K562 (cell line): Measurements from ENCODE around the gene SNX9. TPM values are rescaled to one million over a fixed set of nuclear protein-coding genes. Genes with fewer than 3 reads are reported as not detected.

Source experiments
- ATAC-seq: fragments of 200-7000 bp; cut with Tn5 transposase; 3 replicates; pipeline ENCODE4 v1.9.1; 2020; ENCODE audit warnings: moderate library complexity
- BruUV-seq: library from RNA; stranded (reverse); fragments of 400-500 nt; replicated peaks from 2 replicates; lab custom pipeline; 2021; lab: Mats Ljungman, UMichigan
- CTCF ChIA-PET: fragments of 300-600 bp; formaldehyde crosslinking; extraction: SDS; loops from one replicate; lab custom pipeline; 2021; ENCODE audit warnings: low intra/inter-chr PET ratio; lab: Yijun Ruan, JAX
- POLR2A ChIA-PET: fragments of 300-600, 350-650 bp; sonication (Branson Sonifier 250); formaldehyde crosslinking; extraction: SDS; loops from one replicate; lab custom pipeline; 2021; ENCODE audit warnings: antibody characterized with exemption, inconsistent platforms; lab: Yijun Ruan, JAX
- DNase-seq, 4 experiments: peaks; one replicate each; pipeline versions ENCODE4 v3.0.0 to v3.0.0-alpha.2; 2011 to 2018; ENCODE audit warnings: low spot score in 3 of 4, mixed read lengths in 3 of 4; ENCODE audit errors: extremely low read depth in 1 of 4
- FAIRE-seq: peaks from 2 replicates; lab custom pipeline; 2011; peaks lifted over from hg19 to GRCh38; lab: Jason Lieb, UNC
- H2AFZ ChIP-seq: 2 replicates; pipeline ENCODE4 v1.6.0; 2011; ENCODE audit warnings: low read depth, low read length, control low read depth, inconsistent platforms
- H3K27ac ChIP-seq: fragments of 200-600 bp; 3 replicates; pipeline ENCODE4 v1.8.0; 2011; ENCODE audit warnings: low read depth, mild to moderate bottlenecking, control low read depth, inconsistent platforms, low read length, moderate library complexity, mixed read lengths; ENCODE audit errors: extremely low read depth
- H3K27me3 ChIP-seq, 2 experiments: fragments of 300-600 bp in 1 of 2; 2 replicates in 1 of 2; 3 replicates in 1 of 2; pipeline versions ENCODE4 v1.6.0 to v1.8.0; 2011; ENCODE audit warnings: inconsistent platforms in 2 of 2, low read length in 2 of 2, mild to moderate bottlenecking in 1 of 2, mixed read lengths in 1 of 2, moderate library complexity in 1 of 2; ENCODE audit not compliant: control insufficient read depth in 2 of 2, insufficient read depth in 2 of 2
- H3K36me3 ChIP-seq: fragments of 300-600 bp; 3 replicates; pipeline ENCODE4 v1.8.0; 2011; ENCODE audit warnings: mild to moderate bottlenecking, low read length, inconsistent platforms; ENCODE audit not compliant: control insufficient read depth, insufficient read depth
- H3K4me1 ChIP-seq, 2 experiments: fragments of 200-600 bp in 1 of 2; replicated peaks in 1 of 2; 2 replicates in 1 of 2; 3 replicates in 1 of 2; pipeline versions ENCODE4 v1.5.1 to v1.8.0; 2011; ENCODE audit warnings: inconsistent platforms in 2 of 2, low read length in 2 of 2, mild to moderate bottlenecking in 1 of 2, mixed read lengths in 1 of 2, moderate library complexity in 1 of 2; ENCODE audit not compliant: control insufficient read depth in 2 of 2, insufficient read depth in 2 of 2
- H3K4me2 ChIP-seq: 2 replicates; pipeline ENCODE4 v1.6.1; 2011; ENCODE audit warnings: low read length, control low read depth, inconsistent platforms, mixed read lengths; ENCODE audit not compliant: insufficient read depth
- H3K4me3 ChIP-seq: fragments of 200-600 bp; sonication (generic), shearing (Covaris generic); 2 replicates; pipeline ENCODE4 v1.5.1; 2016; ENCODE audit warnings: control low read depth, inconsistent platforms
- H3K79me2 ChIP-seq: fragments of 200-600 bp; 3 replicates; pipeline ENCODE4 v1.8.0; 2011; ENCODE audit warnings: low read length, inconsistent platforms; ENCODE audit not compliant: control insufficient read depth, insufficient read depth
- H3K9ac ChIP-seq, 2 experiments: 2 replicates each; pipeline versions ENCODE4 v1.6.0 to v1.6.1; 2011; ENCODE audit warnings: low read depth in 2 of 2, low read length in 2 of 2, control low read depth in 1 of 2, inconsistent platforms in 1 of 2, mild to moderate bottlenecking in 1 of 2, mixed read lengths in 1 of 2; ENCODE audit not compliant: insufficient read depth in 1 of 2
- H3K9me1 ChIP-seq: one replicate; pipeline ENCODE4 v1.6.0; 2011; ENCODE audit warnings: inconsistent platforms, mild to moderate bottlenecking, low read length, moderate library complexity; ENCODE audit not compliant: control insufficient read depth, insufficient read depth
- H3K9me3 ChIP-seq: replicated peaks from 2 replicates; pipeline ENCODE4 v1.5.1; 2011; ENCODE audit warnings: low read depth, low read length, inconsistent platforms; ENCODE audit not compliant: control insufficient read depth, insufficient read depth
- H4K20me1 ChIP-seq: replicated peaks from 2 replicates; pipeline ENCODE4 v1.6.1; 2011; ENCODE audit warnings: low read length, inconsistent platforms, mixed read lengths; ENCODE audit not compliant: control insufficient read depth, insufficient read depth
- SMAD4 ChIP-seq: fragments of 250-450 bp; sonication (Bioruptor Pico); conservative IDR thresholded peaks from 2 replicates; pipeline ENCODE4 v1.8.0; 2021; ENCODE audit warnings: inconsistent platforms, mild to moderate bottlenecking, moderate library complexity
- ZBTB5 ChIP-seq: fragments of 450-650 bp; IDR thresholded peaks from 2 replicates; pipeline ENCODE4 v1.6.1; 2017; ENCODE audit warnings: antibody characterized with exemption
- ZNF263 ChIP-seq: sonication (generic); formaldehyde crosslinking; IDR thresholded peaks from 2 replicates; pipeline ENCODE4 v1.8.0; 2022; ENCODE audit warnings: mild to moderate bottlenecking, missing genetic modification reagents, borderline replicate concordance
- WGBS: fragments of 100-300 bp; shearing (Covaris generic); methylation state at CpG from one replicate; pipeline ENCODE4 v1.1.6; 2016; ENCODE audit warnings: low coverage, mixed read lengths; ENCODE audit not compliant: insufficient coverage; ENCODE audit errors: missing lambda C conversion rate; 5-methylcytosine and 5-hydroxymethylcytosine counted together
- in situ Hi-C: fragments of 300-500 bp; cut with MboI; formaldehyde crosslinking; loops from 4 replicates; pipeline ENCODE4 v1.15.0; 2018; ENCODE audit warnings: inconsistent platforms, mixed read lengths
- intact Hi-C: fragments of 100-400 bp; cut with micrococcal nuclease; formaldehyde crosslinking; loops from 2 replicates; pipeline ENCODE4 v1.14.2; 2022
- polyA plus RNA-seq, 8 experiments: library from polyadenylated mRNA; depleted of rRNA in 4 of 8; stranded (reverse) in 5 of 8; unstranded in 3 of 8; fragments of >200 nt; fragmentation: Nextera tagmentation in 2 of 8; fragmentation: Illumina TruSeq in 1 of 8; extraction: Ambion mirVana in 2 of 8; extraction: Trizol in 1 of 8; gene quantifications; 2 replicates each; pipeline versions ENCODE4 v1.2.1 to v1.2.3, GENCODE V29; 2011 to 2014; ENCODE audit warnings: inconsistent platforms in 1 of 8, missing spikeins in 1 of 8
- total RNA-seq, 7 experiments: library from RNA; depleted of rRNA in 6 of 7; stranded (reverse); fragments of >200 nt in 6 of 7; fragmentation: Illumina TruSeq in 2 of 7; extraction: Trizol in 2 of 7; gene quantifications; 2 replicates each; pipeline versions ENCODE4 v1.2.1 to v1.2.3, GENCODE V29; 2011 to 2021; ENCODE audit warnings: low replicate concordance in 1 of 7

Gene SNX9
- total and polyA plus RNA-seq, 9 of the 15 experiments (the other 6 are each of a cell fraction or from before 2014, with no cell fraction given): 6.0 to 81.7 (median 57.1) TPM

- no TSS peak for BruUV-seq
- Histone ChIP-seq H3K4me1 (peaks cover 17 to 71% of the 10 kb centered on the region in 2 experiments; a peak in 4 of 5 replicates), H2AFZ (no peak overlapping the region), H3K27ac (no peak overlapping the region), H3K9ac (peak overlapping the region in 1 of 2 experiments; percentile 22; a peak in 1 of 4 replicates), H4K20me1 (peaks cover 7% of the 10 kb centered on the region), H3K36me3 (peaks cover 32% of the 10 kb centered on the region), H3K9me3 (no peaks in the 10 kb centered on the region), H3K79me2 (peaks cover 100% of the 10 kb centered on the region), H3K27me3 (no peaks in the 10 kb centered on the region), H3K4me3 (no peak overlapping the region), H3K4me2 (no peak overlapping the region), H3K9me1 (peaks cover 4% of the 10 kb centered on the region)
- TF ChIP-seq SMAD4 (CRISPR knock-in tag): no peak
- TF ChIP-seq ZBTB5: no peak
- TF ChIP-seq ZNF263 (CRISPR knock-in tag): 0 out of 2 replicates have a peak, but pooled peaks have one; percentile 36
- no peak for ATAC-seq
- DNase-seq: no peak
- 95% methylated on average over 11 of the region's 11 CpGs for WGBS
- FAIRE-seq: no peak
- intact Hi-C loops: no loop called here
- CTCF ChIA-PET: no interaction called here
- in situ Hi-C loops: no loop called here
- POLR2A ChIA-PET: interaction anchor here (0.6 to 1.0 kb wide), 3 partner anchors 11 to 23 kb away, joined by 3 to 4 read pairs (median 4); no protein-coding TSS in a partner anchor
Observed at GRCh38 chr6:157864185-157864761, 41.2 kb downstream of the SNX9 start.
